Endothelial cell of umbilical vein (primary cell): ENCODE results near the gene PRKAB2. TPM values are rescaled to one million over a fixed set of nuclear protein-coding genes. Genes with fewer than 3 reads are reported as not detected.

ENCODE experiments used
- BruUV-seq: library from RNA; stranded (reverse); fragments of 400-500 nt; replicated peaks from 2 replicates; lab custom pipeline; 2021; lab: Mats Ljungman, UMichigan
- CTCF ChIA-PET: fragments of 300-600, 350-600 bp; sonication (Branson Sonifier 250); formaldehyde crosslinking; loops from one replicate; lab custom pipeline; 2021; ENCODE audit warnings: antibody characterized with exemption, inconsistent platforms; lab: Charles Lee
- POLR2A ChIA-PET: fragments of 300-600, 350-600 bp; sonication (Branson Sonifier 250); formaldehyde crosslinking; loops from one replicate; lab custom pipeline; 2021; ENCODE audit warnings: antibody characterized with exemption, inconsistent platforms; lab: Charles Lee
- DNase-seq: peaks from one replicate; pipeline ENCODE4 v3.0.0-alpha.2; 2011; ENCODE audit warnings: low read depth, low spot score
- FAIRE-seq: peaks from 2 replicates; lab custom pipeline; 2011; peaks lifted over from hg19 to GRCh38; lab: Jason Lieb, UNC
- H2AFZ ChIP-seq: 2 replicates; pipeline ENCODE4 v1.6.0; 2012; ENCODE audit warnings: low read depth, low read length, control low read depth, inconsistent platforms
- H3K27ac ChIP-seq: 2 replicates; pipeline ENCODE4 v1.5.1; 2011; ENCODE audit warnings: low read depth, mild to moderate bottlenecking, control low read depth, low read length, moderate library complexity; ENCODE audit not compliant: insufficient read depth
- H3K27me3 ChIP-seq, 2 experiments: 2 replicates each; pipeline versions ENCODE4 v1.6.0 to v1.6.1; 2011; ENCODE audit warnings: low read length in 2 of 2, mixed read lengths in 1 of 2; ENCODE audit not compliant: control insufficient read depth in 2 of 2, insufficient read depth in 2 of 2
- H3K36me3 ChIP-seq, 2 experiments: 2 replicates in 1 of 2; 3 replicates in 1 of 2; pipeline ENCODE4 v1.5.1; 2011; ENCODE audit warnings: low read length in 2 of 2, mild to moderate bottlenecking in 1 of 2, moderate library complexity in 1 of 2; ENCODE audit not compliant: control insufficient read depth in 2 of 2, insufficient read depth in 2 of 2; ENCODE audit errors: extremely low read depth in 1 of 2
- H3K4me1 ChIP-seq: 3 replicates; pipeline ENCODE4 v1.5.1; 2011; ENCODE audit warnings: mild to moderate bottlenecking, low read length; ENCODE audit not compliant: control insufficient read depth, insufficient read depth; ENCODE audit errors: extremely low read depth
- H3K4me2 ChIP-seq: 2 replicates; pipeline ENCODE4 v1.6.1; 2011; ENCODE audit warnings: low read length, control low read depth, mixed read lengths; ENCODE audit not compliant: insufficient read depth
- H3K4me3 ChIP-seq, 3 experiments: fragments of 200-600 bp in 1 of 3; sonication (generic), shearing (Covaris generic) in 1 of 3; replicated peaks in 1 of 3; 2 replicates each; pipeline ENCODE4 v1.5.1; 2011 to 2016; ENCODE audit warnings: control low read depth in 3 of 3, low read length in 3 of 3, mild to moderate bottlenecking in 2 of 3, inconsistent platforms in 1 of 3, low read depth in 1 of 3, moderate library complexity in 1 of 3; ENCODE audit not compliant: insufficient read depth in 1 of 3
- H3K79me2 ChIP-seq: 2 replicates; pipeline ENCODE4 v1.6.0; 2012; ENCODE audit warnings: low read length, inconsistent platforms; ENCODE audit not compliant: control insufficient read depth, insufficient read depth
- H3K9ac ChIP-seq: replicated peaks from 2 replicates; pipeline ENCODE3; 2011; ENCODE audit warnings: low read length, control low read depth; ENCODE audit not compliant: insufficient read depth; ENCODE audit errors: extremely low read depth
- H3K9me1 ChIP-seq: replicated peaks from 3 replicates; pipeline ENCODE4 v1.6.0; 2011; ENCODE audit warnings: mild to moderate bottlenecking, low read length; ENCODE audit not compliant: control insufficient read depth, insufficient read depth; ENCODE audit errors: extremely low read depth
- H3K9me3 ChIP-seq: replicated peaks from 2 replicates; pipeline ENCODE4 v1.5.1; 2012; ENCODE audit warnings: low read length, inconsistent platforms; ENCODE audit not compliant: control insufficient read depth, insufficient read depth
- H4K20me1 ChIP-seq: replicated peaks from 2 replicates; pipeline ENCODE3; 2011; ENCODE audit warnings: mild to moderate bottlenecking, low read length; ENCODE audit not compliant: control insufficient read depth, insufficient read depth; ENCODE audit errors: extremely low read depth
- CTCF ChIP-seq, 2 donors: IDR thresholded peaks; 1 replicate in 1 of 2; 2 replicates in 1 of 2; pipeline ENCODE4 v1.5.1; 2011; ENCODE audit warnings: low read length in 2 of 2, mild to moderate bottlenecking in 2 of 2, moderate library complexity in 2 of 2, control low read depth in 1 of 2, inconsistent platforms in 1 of 2, low read depth in 1 of 2; ENCODE audit not compliant: insufficient read depth in 1 of 2; ENCODE audit errors: extremely low read depth in 1 of 2
- EZH2 ChIP-seq: IDR thresholded peaks from 2 replicates; pipeline ENCODE4 v1.6.1; 2012; ENCODE audit warnings: borderline replicate concordance, low read depth, mild to moderate bottlenecking, moderate library complexity, low read length, inconsistent platforms; ENCODE audit not compliant: severe bottlenecking
- FOS ChIP-seq: IDR thresholded peaks from 2 replicates; pipeline ENCODE4 v1.6.1; 2011; ENCODE audit warnings: mild to moderate bottlenecking, low read length, moderate library complexity, borderline replicate concordance; ENCODE audit not compliant: insufficient read depth
- GATA2 ChIP-seq: IDR thresholded peaks from 2 replicates; pipeline ENCODE4 v1.7.0; 2011; ENCODE audit warnings: low read depth, mild to moderate bottlenecking, moderate library complexity, mixed read lengths, low read length; ENCODE audit not compliant: insufficient read length, insufficient read depth
- JUN ChIP-seq: IDR thresholded peaks from 2 replicates; pipeline ENCODE4 v1.6.1; 2011; ENCODE audit warnings: borderline replicate concordance, low read depth; ENCODE audit not compliant: insufficient read length, insufficient read depth
- MAX ChIP-seq: IDR thresholded peaks from 2 replicates; pipeline ENCODE4 v1.6.1; 2011; ENCODE audit not compliant: insufficient read depth, insufficient read length
- MYC ChIP-seq: IDR thresholded peaks from one replicate; pipeline ENCODE4 v1.6.1; 2011; ENCODE audit warnings: mild to moderate bottlenecking, low read depth, low read length
- POLR2A ChIP-seq: IDR thresholded peaks from 2 replicates; pipeline ENCODE4 v1.6.1; 2012; ENCODE audit warnings: low read depth, mild to moderate bottlenecking, control low read depth, low read length
- POLR2AphosphoS5 ChIP-seq: IDR thresholded peaks from 2 replicates; pipeline ENCODE4 v1.6.1; 2012; ENCODE audit warnings: low read depth, mild to moderate bottlenecking, control low read depth, low read length, moderate library complexity; ENCODE audit not compliant: insufficient read depth
- dilution Hi-C: fragments of 300-500 bp; cut with MboI; formaldehyde crosslinking; loops from one replicate; pipeline ENCODE4 v1.15.0; 2019; ENCODE audit warnings: low sequenced_read_pairs; ENCODE audit not compliant: extremely low pct_ligation_motif_present
- intact Hi-C: fragments of 100-400 bp; cut with micrococcal nuclease; formaldehyde crosslinking; loops from one replicate; pipeline ENCODE4 v1.10.0; 2022
- polyA plus RNA-seq, 4 experiments: library from polyadenylated mRNA; depleted of rRNA in 3 of 4; stranded (reverse) in 3 of 4; unstranded in 1 of 4; fragments of >200 nt; gene quantifications; 2 replicates each; pipeline versions ENCODE4 v1.2.1 to v1.2.3, GENCODE V29; 2011 to 2012; ENCODE audit warnings: missing spikeins in 1 of 4
- total RNA-seq: library from RNA; stranded (reverse); gene quantifications from 2 replicates; pipeline ENCODE4 v1.2.3, GENCODE V29; 2021

PRKAB2 gene
- total and polyA plus RNA-seq, 2 donors (not counting 3 experiments of a cell fraction or from before 2014, with no cell fraction given): 6.2 to 7.4 TPM

DNA sequence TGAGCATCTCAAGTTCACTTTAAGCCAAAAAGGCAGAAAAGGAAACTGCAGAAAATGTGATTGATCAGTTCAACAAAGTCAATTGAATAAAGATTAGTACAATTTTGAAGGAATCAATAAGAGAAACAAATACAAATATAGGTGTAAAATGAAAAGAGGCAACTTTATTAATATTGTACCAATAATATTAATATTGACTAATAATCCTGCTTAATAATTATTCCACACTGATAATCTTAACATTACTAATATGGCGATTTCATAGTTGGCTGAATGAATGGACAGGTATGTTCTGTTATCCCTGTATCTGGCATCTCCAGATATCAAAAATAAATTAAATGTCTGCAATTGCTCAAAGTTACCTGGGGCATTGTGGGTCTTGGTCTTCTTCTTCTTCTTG lies 61.8 kb downstream of the PRKAB2 start:
- Histone ChIP-seq H3K79me2 (no peaks in the 10 kb centered on the region), H3K9me1 (no peaks in the 10 kb centered on the region), H2AFZ (no peak overlapping the region), H3K9me3 (no peaks in the 10 kb centered on the region), H4K20me1 (no peaks in the 10 kb centered on the region), H3K4me2 (no peak overlapping the region), H3K4me3 (no peak overlapping the region), H3K9ac (no peak overlapping the region), H3K36me3 (no peaks in the 10 kb centered on the region), H3K27ac (no peak overlapping the region), H3K27me3 (no peaks in the 10 kb centered on the region), H3K4me1 (no peaks in the 10 kb centered on the region)
- no peak for TF ChIP-seq JUN
- no peak for TF ChIP-seq EZH2
- no peak for TF ChIP-seq CTCF (IDR thresholded peaks at IDR 0.05; ENCODE audit: extremely low read depth in 1 of 2, insufficient read depth in 1 of 2, low read depth in 1 of 2, low read length in 2 of 2)
- no peak for TF ChIP-seq MAX
- no peak for TF ChIP-seq POLR2A
- no peak for TF ChIP-seq POLR2AphosphoS5
- TF ChIP-seq FOS: no peak
- TF ChIP-seq GATA2: no peak
- TF ChIP-seq MYC: no peak
- intact Hi-C loops (no loop called here), dilution Hi-C loops (no loop called here)
- CTCF ChIA-PET: no interaction called here
- no TSS peak for BruUV-seq
- DNase-seq: no peak
- POLR2A ChIA-PET: no interaction called here
- no peak for FAIRE-seq
